ENCODE measurements around the gene ADCY4.
A peak's percentile ranks its signal among the peaks of the same experiment; 100 is the strongest.
"Not testable (repeated sequence)": the region's sequence is repeated elsewhere in the genome, so short reads cannot be mapped to it uniquely, and the experiment has no call there.

ADCY4 gene

GRCh38 chr14:24334431-24335291 lies at the start of gene ADCY4:
Gene ADCY4, minus strand, starts transcription at chr14:24335071. Its CDS starts 419 bp downstream, at chr14:24334652.
- no peak for DNase-seq

- no peak for DNase-seq
These were observed 49.3 kb upstream of the ADCY4 start for GRCh38 chr14:24384169-24384568.

- DNase-seq, result no peak
These were observed 47.1 kb upstream of the ADCY4 start for GRCh38 chr14:24382064-24382371.

- DNase-seq, result no peak
These were observed 46.6 kb upstream of the ADCY4 start for GRCh38 chr14:24381363-24382063.

- DNase-seq, result no peak
These were observed 45.2 kb upstream of the ADCY4 start for GRCh38 chr14:24379907-24380730.

- no peak for DNase-seq
These were observed 44.4 kb upstream of the ADCY4 start for GRCh38 chr14:24378981-24379906.

GRCh38 chr14:24378327-24378726 lies 43.5 kb upstream of the ADCY4 start:
- no peak for DNase-seq

- peak; percentile 92 for DNase-seq
These were observed 42.8 kb upstream of the ADCY4 start for GRCh38 chr14:24377657-24378056.

- DNase-seq, result no peak
These were observed 42.3 kb upstream of the ADCY4 start for GRCh38 chr14:24377126-24377525.

- DNase-seq, result no peak
These were observed 41.7 kb upstream of the ADCY4 start for GRCh38 chr14:24376448-24377070.

GRCh38 chr14:24372701-24373416 lies 38.0 kb upstream of the ADCY4 start:
- peak; percentile 48 for DNase-seq

GRCh38 chr14:24371605-24372004 lies 36.7 kb upstream of the ADCY4 start:
- DNase-seq, result not testable (repeated sequence)

- no peak for DNase-seq
These were observed 35.9 kb upstream of the ADCY4 start for GRCh38 chr14:24370748-24371147.

- DNase-seq, result no peak
These were observed 35.2 kb upstream of the ADCY4 start for GRCh38 chr14:24369907-24370687.

GRCh38 chr14:24369463-24369862 lies 34.6 kb upstream of the ADCY4 start:
- no peak for DNase-seq

- peak; percentile 43 for DNase-seq
These were observed 33.8 kb upstream of the ADCY4 start for GRCh38 chr14:24368562-24369252.

- DNase-seq, result no peak
These were observed 33.3 kb upstream of the ADCY4 start for GRCh38 chr14:24368212-24368561.

GRCh38 chr14:24367514-24368211 lies 32.8 kb upstream of the ADCY4 start, which contains the start of gene NFATC4:
Gene NFATC4, plus strand, starts transcription at chr14:24368184. Its CDS starts 157 bp downstream, at chr14:24368341.
- DNase-seq, result peak; percentile 90

Data from NCI-H510A (cell line).